Right ventricle myocardium inferior (tissue), 1 donor: Measurements from ENCODE around the gene PCSK5. TPM values are rescaled to one million over a fixed set of nuclear protein-coding genes. Genes with fewer than 3 reads are reported as not detected.
"Not testable (repeated sequence)": the region's sequence is repeated elsewhere in the genome, so short reads cannot be mapped to it uniquely, and the experiment has no call there.

Source experiments
- ATAC-seq: fragments of 200-7000 bp; cut with Tn5 transposase; one replicate; pipeline ENCODE4 v1.9.1; 2020; ENCODE audit warnings: mild to moderate bottlenecking, moderate library complexity
- DNase-seq: peaks from one replicate; pipeline ENCODE4 v3.0.0; 2021; ENCODE audit errors: missing footprints
- intact Hi-C: fragments of 100-400 bp; cut with DNase I; formaldehyde crosslinking; loops from one replicate; pipeline ENCODE4 v1.11.0; 2022
- total RNA-seq: library from RNA; stranded (reverse); fragmentation: NEBNext Ultra II Directional; extraction: Animal tissue kit (Norgen Biotek cat#: 25700); gene quantifications from one replicate; pipeline ENCODE4 v1.2.1, GENCODE V29; 2021
- donor health status: DM: no; HTN: yes; CAD: no; lungs with severe emphysema.

The PCSK5 gene
- total RNA-seq, 1 donor from 2014 or later, result 4.5 TPM

DNA sequence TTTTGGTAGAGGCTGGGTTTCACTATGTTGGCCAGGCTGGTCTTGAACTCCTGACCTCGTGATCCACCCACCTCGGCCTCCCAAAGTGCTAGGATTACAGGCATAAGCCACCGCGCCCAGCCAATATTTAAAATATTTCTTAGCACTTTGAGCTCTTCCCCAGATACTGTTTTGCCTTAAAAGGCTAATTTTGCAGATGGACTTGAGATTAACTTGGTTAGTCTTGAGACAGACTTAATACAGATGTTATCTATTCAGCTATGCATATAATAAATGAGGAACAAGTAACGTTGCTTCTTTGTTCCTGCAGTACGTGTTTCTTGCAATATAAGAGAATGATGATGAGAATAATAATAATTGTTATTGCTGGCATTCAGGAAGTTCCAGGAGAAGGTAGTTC is 56.3 kb downstream of the PCSK5 start:
- no peak for DNase-seq
- intact Hi-C loops, result no loop called here

DNA sequence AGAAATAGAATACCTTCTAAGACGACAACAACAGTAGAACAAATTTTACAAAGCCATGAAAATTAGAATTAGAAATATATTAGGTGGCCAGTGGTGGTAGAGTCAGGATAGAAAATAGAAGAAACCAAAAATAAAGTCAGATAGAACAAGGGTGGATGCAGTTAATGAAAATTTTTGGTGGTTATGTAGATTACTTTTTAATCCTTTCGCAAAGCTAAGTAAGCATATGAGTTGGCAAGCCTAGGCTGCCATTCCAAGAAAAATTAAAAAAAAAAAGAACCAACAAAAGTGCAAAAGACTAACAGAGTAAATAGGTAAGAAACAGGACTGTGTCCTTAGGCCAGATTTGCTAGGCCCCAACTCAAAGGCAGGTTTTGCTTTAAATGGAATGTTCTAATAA is 56.8 kb downstream of the PCSK5 start:
- ATAC-seq (no peak), DNase-seq (no peak)
- intact Hi-C loops, result no loop called here

More for the DNA sequence above, 56.3 kb downstream of the PCSK5 start:
- ATAC-seq, result no peak

DNA sequence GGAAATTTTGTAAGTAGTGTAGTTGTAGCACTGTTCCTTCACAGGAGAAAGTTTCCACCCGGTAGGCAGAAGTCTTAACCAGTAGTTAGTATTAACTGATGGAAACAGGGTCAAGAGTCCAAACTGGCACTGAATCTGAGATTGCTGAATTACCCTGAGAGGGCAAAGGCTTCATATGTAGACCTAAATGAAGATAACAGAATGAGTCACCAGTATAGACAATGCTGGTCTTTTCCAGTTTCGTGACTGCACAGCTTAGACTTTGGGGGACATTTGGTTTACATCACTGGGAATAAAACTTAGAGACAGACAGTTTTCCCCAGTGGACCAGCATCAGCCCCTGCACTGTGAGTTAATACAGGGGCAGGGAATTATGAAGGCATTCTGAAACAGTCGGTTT is 60.5 kb downstream of the PCSK5 start:
- intact Hi-C loops, result no loop called here
- ATAC-seq (no peak), DNase-seq (no peak)

DNA sequence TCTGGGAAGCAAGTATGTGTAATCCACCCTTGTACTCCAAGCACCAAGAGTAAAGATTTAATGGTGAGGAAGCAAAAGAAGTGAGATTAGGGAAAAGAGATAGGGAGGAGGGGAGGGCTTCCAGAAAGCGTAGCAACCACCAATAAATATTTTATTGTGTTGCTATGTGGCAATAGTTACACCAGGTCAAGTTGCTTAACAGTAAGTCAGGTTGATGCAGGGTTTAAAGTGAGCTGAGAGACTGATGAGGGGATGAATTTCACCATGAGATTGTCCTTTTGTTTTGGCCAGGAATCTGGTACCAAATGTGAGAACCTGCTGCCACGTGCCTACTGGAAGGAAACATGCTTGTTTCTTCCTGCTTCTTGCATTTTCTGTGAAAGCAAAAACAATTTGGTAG is 62.7 kb downstream of the PCSK5 start:
- ATAC-seq, result no peak

DNA sequence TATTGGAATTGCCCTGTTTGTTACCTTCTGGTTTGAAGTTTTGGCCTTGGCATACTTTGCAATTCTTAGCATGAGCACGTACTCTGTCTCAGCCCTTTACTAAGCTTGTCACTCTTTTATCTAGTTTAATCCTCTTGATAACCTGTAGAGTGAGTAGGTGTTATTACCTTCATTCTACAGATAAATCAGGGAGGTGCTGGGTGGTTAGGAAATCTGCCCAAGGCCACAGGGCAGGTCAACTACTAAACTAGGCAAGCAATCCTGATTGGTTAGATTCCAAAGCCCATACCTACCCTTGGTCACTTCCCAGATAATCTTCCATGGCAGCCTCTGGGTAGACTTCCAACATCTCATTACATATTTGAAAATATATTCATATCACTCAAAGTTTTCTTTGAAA is 65.7 kb downstream of the PCSK5 start:
- DNase-seq (no peak), ATAC-seq (no peak)
- intact Hi-C loops, result no loop called here

More for the DNA sequence above, 62.7 kb downstream of the PCSK5 start:
- no peak for DNase-seq
- intact Hi-C loops, result no loop called here

DNA sequence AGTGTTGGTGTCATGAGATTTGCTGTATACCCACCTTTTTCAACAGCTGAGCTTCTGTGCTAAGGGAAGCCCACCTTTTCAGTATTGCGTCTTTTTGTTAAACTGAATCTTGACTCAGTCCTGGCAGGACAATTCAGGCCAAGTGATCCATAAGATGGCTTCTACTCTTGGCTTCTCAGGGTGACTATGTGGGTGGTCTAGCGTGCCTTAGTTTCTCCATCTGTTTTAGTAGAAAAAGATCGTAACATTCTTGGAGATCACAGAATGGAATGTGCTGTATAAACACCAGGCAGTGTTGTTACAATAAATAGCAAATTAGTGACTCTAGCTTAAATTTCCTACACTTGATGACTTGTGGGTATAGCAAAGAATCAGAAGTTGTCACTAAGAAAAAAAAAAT is 66.6 kb downstream of the PCSK5 start:
- no peak for DNase-seq
- intact Hi-C loops, result no loop called here
- ATAC-seq, result no peak

DNA sequence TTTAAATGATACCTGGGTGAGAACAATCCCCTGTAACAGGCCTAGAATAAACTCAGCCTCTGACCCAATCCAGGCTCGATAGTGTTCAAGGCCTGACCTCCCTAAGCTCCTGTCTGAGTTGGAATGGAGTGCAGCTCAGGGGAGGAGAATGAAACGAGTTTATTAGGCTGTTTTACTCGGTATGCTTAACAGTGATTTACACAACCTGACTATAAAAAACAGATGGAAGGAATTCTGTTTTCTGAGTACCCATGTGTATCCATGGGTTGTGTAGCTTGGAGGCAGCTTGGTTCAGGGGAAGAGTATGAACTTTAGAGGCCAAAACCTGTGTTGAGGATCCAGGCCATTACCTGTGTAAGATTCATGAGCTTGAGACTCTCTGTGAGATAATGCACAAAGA is 67.8 kb downstream of the PCSK5 start:
- intact Hi-C loops, result no loop called here
- no peak for DNase-seq

DNA sequence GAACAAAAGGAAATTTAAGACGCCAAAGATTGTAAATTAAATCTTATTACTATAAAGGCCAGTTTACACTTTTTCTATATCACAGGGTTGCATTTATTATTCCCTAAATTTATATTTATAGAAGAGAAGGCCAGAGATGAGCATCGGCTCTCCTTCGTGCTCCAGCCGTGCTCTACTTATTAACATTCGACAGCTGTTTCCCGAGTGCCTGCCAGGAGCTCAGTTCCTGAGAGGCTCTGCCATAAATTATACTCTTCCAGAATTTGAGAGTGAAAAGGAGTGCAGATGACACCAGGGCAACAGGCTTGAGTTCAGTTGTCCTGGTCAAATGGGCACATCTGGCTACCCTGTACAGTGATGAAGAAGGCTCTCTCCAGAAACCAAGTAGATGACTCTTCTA is 70.1 kb downstream of the PCSK5 start:
- DNase-seq (no peak), ATAC-seq (no peak)
- intact Hi-C loops, result no loop called here

More for the DNA sequence above, 67.8 kb downstream of the PCSK5 start:
- no peak for ATAC-seq

DNA sequence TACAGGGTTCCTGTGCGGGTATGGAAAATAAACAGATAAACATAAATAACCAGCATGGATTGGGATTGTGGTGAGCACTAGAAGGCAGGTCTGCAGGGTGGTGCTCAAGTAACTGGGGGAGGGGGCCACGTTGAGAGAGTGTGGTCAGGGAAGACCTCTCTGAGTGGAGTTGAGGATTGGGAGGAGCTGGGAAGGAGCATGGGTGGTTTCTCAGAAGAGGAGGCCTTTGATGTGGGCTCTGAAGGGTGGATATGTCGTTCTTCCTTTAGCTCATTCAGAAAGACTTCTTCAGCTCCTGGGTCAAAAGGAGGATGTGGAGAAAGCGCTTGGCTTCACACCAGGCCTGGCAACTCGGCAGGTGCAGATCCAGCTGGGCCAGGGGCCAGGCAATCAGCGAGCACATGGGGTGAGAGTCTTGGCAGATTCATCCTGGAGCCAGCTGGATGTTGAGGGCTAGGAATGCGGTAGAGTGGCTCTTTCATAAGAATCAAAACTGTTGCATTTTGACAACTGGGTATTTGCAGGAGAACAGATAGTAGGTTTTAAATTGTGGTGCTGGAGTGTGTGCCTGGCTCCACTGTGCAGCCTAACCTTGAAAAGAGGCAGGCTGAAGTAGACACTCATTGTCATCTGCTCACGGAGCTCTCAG is 71.7 kb downstream of the PCSK5 start:
- peak; percentile 79 for ATAC-seq
- intact Hi-C loops, result no loop called here
- DNase-seq, result peak; percentile 71

DNA sequence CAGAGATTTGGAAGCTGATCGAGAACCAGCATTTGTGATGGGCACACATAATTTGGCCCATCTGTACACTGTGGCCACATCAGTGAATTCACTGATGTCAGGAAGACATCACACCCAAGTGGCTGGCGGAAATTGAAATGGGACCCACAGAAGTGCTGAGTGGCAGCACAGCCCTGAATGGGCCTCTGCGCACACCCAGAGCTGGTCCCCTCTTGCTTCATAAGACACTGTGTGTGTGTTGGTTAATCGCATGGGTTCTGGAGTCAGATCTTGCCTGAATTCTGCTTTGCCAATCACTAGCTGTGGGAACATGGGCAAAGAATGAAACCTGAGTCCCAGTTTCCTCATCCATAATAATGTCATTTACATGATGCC is 72.2 kb downstream of the PCSK5 start:
- ATAC-seq, result peak; percentile 52
- intact Hi-C loops, result no loop called here
- DNase-seq, result peak; percentile 52

DNA sequence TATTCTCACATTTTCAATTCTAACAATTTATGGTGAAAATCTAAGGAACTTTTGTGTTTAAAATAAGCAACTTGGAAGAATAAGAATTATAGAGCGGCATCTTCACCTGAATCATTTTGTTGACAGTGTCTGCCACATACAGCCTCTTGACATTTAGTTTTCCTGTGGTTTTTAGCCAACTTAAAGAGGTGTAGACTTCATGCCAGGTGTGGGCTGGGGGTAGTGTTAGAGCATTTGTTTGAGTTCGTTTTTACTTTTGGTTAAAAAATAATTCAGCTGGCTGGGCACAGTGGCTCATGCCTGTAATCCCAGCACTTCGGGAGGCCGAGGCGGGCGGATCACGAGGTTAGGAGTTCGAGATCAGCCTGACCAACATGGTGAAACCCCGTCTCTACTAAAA is 72.8 kb downstream of the PCSK5 start:
- DNase-seq, ATAC-seq, intact Hi-C loops: not testable (repeated sequence)

DNA sequence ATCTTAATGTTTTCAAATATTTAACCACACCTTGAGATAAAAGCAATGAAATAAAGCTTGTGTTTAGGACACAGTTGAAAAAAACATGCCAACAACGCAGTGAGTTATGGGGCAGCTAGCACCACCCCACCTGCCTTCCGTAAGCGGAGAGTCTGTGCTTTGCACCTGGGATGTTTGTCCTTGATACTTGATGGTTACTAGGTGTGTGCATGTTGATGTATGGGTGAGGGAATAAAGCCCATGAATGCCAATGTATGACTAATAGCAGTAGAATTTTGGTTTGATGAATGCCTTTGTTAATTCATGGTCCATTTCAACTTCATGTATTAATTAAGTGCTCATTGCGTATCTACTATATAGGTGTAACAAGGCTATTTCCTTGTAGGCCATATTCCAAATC is 74.0 kb downstream of the PCSK5 start:
- intact Hi-C loops, result no loop called here
- DNase-seq, result no peak
- no peak for ATAC-seq

DNA sequence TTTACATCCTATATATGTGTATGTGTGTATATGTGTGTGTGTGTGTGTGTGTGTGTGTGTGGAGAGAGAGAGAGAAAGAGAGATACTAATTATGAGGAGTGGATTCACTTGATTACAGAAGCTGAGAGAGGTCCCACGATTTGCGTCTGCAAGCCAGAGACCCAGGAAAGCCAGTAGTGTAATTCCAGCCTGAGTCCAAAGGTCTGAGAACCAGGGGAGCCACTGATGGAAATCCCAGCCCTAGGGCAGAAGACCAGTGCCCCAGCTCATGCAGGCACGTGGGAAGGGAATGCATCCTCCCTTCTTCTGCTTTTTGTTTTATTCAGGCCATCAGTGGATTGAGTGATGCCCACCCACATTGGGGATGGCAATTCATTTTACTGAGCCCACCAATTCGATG is 74.8 kb downstream of the PCSK5 start:
- intact Hi-C loops, result no loop called here
- DNase-seq (no peak), ATAC-seq (no peak)

DNA sequence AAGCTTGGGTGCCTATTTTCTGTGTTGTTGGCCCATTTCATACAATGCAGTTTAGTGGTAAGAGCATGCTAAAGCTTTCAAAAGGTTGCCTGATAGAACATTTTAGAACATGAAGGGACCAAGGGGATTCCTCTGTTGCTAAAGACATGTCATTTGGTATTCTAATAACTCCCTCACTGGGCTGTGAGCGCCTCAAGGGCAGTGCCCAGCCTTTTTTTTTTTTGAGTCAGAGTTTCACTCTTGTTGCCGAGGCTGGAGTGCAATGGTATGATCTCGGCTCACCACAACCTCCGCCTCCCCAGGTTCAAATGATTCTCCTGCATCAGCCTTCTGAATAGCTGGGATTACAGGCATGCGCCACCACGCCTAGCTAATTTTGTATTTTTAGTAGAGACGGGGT is 77.1 kb downstream of the PCSK5 start:
- ATAC-seq (no peak), DNase-seq (no peak)
- intact Hi-C loops, result no loop called here

DNA sequence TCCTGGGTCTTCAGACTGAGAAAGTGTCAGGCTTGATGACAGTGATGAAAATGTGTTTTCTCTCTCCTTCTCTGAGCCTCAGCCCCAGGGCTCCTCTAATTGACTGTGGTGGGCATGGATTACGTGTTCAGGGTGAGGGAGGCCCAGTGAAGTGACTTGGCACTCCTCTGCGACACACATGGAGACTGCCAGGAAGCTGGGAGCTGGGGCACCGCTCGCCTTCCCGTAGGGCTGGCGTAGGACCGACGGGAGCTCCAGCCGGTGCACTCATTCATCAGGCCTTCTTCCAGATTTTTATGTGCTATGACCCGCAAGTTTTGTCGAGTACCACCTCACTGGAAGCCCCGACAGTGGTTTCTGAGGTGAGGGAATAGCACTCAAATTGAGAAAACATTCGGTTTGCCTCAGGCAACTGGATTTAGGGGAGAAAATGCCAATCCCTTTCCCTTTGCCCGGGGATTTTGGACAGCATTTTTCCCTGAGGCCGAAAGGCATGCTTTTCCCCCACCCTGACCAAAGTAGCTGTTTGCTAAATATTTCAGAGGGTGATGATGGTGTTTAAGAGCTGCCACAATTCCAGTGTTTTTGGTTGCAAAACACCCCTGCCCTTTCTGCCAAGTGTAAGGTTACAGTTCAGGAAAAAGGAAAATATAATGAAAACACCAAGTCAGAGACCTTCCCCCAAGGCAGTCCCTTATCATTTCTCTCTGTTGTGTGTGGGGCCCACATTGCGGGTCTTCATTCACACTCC is 83.7 kb downstream of the PCSK5 start:
- ATAC-seq (no peak), DNase-seq (no peak)
- intact Hi-C loops, result no loop called here

DNA sequence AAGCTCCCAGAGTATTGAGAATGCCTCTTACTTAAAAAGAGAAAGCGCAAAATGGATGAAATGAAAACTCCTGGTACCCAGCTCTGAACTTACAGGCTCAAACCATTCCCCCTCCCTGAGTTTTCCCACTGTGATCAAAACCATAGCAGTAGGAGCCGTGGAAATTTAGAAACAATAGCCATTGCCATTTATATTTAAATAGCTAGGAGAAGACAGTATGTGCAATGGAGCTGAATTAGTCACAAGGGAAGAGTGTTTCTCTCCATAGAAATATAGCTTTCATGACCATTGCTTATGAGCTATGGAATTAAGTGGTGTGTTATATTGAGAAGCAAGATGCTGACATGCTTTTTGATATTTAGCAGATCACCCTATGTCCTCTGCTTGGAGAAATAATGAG is 84.6 kb downstream of the PCSK5 start:
- intact Hi-C loops, result no loop called here
- ATAC-seq, result no peak
- no peak for DNase-seq

DNA sequence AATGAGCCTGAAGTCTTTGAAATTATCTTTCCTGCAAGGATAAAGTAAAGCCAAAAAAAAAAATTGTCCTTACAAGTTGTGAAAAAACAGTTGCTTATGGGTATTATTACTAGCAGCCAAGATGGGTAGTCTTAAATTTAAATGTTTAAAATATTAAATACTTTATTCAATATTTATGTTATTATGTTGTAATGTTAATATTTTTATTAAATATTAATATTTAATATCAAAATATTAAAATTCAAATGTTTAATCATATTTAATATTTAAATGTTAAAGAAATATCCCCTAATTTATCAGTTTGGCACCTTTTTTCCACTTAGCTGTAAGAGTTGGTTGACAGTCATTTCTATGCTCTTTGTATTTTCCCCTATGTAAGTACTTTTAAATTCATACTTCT is 86.1 kb downstream of the PCSK5 start:
- DNase-seq (no peak), ATAC-seq (no peak)
- intact Hi-C loops, result no loop called here

DNA sequence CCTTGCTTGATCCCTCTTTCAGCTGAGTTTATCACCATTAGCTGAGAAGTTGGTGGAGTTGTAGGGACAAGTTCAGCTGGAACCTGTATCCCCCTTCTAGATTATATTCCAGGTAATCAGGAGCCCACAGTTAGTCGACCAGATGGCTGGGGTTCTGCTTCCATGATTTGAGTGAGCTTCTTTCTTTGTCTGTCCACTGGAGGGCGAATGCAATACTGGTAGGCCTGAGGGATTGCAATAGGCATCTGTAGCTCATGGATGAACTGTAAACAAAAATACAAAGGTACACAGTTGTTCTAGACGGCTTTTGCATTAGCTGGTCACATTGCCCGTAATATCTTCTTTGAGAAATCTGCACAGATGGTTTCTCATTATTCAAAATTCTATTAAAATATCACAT is 88.9 kb downstream of the PCSK5 start:
- intact Hi-C loops, result no loop called here
- DNase-seq (no peak), ATAC-seq (no peak)

DNA sequence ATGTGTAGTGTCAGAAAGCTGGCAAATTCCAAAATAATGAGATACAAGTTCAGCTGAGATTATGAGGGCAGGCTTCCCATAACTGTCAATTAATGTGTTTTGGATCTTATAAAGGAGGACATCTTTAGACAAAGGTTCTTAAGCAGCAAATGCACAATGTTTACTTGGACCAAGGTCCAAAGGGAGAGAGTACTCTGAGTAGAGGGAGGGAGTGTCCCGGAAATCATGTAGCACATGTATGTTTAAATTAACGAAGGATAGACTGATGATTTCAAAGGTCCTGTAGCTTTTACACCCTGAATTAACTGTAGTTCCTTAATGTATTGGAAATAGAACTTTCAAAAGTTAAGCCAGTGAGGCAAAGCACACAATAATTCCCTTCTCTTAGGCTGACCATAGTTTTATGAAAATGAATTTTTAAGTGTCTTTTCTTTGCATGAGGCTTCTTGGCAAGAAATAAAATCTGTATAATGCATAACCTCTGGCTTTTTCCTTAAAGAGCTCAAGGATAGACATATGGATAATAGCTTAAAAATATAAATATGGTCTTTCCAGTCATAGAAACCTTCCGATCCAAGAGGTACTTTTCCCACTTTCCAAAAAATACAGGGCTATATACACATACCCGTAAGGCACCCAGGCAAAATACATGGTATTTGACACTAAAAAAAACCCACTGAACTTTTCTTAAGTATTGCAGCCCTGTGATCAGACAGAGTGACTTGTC is 93.0 kb downstream of the PCSK5 start:
- DNase-seq (no peak), ATAC-seq (no peak)
- intact Hi-C loops, result no loop called here

DNA sequence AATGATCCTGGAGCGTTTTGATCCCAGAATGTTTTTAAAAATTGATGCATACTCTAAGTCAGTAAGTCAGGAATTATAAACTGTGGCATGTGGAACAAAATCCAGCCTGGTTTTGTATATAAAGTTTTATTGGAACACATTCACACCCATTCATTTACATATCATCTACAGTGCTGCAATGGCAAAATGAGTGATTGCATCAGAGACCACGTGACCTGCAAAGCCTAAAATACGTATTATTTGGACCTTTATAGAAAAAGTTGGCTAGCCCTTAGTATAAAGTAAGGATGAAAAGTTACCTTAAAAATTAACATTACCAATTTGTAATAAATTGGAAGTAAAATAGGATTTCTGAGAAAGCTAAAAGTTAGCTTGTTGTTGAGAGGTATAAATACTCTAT is 95.0 kb downstream of the PCSK5 start:
- ATAC-seq, result no peak
- no peak for DNase-seq
- intact Hi-C loops, result no loop called here
